Measurements from ENCODE around the gene CENPT.
A peak's percentile ranks its signal among the peaks of the same experiment; 100 is the strongest.

CENPT gene

DNA sequence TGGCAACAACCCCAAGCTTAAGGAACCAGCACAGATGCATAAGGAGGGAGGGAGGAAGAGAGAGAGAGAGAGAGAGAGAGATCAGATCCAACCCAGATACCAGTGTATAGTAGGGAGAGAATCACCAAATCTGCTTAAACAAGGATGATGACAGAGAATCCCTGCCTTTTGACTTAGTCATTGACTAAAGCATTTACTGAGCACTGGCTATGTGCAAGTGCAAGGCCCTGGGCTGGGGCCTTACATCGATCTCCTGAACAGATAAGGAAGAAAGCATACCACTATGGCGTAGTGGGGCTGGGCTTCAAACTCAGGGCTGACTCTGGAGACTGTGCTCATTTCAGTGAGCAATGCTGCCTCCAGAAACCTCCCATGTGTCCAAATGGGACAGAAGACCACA is 25.0 kb downstream of the CENPT start:
- peak; percentile 36 for FAIRE-seq
- no peak for DNase-seq (ENCODE audit: insufficient read length, low spot score)

DNA sequence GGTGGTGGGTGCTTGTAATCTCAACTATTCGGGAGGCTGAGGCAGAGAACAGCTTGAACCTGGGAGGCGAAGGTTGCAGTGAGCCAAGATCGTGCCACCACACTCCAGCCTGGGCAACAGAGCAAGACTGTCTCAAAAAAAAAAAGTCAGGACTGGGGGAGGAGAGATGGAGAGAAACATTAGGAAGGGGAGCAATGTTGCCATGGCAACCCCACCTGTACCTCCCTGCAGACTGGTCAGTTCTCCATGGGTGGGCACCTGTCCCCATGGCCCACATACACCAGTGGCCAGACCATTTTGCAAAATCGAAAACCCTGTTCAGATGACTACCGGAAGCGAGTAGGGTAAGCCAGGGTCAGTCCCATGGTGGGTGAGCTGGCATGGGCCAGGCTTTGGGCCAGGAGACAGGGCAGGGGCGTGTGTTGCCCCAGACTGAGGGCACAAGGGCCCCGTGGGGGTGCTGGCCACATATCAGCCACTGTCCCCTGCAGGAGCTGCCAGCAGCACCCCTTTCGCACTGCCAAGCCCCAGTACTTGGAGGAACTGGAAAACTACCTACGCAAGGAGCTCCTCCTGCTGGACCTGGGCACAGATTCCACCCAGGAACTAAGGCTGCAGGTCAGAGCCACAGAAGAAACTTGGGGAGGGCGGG is 26.8 kb downstream of the CENPT start:
- no peak for FAIRE-seq
- no peak for DNase-seq (ENCODE audit: insufficient read length, low spot score)

DNA sequence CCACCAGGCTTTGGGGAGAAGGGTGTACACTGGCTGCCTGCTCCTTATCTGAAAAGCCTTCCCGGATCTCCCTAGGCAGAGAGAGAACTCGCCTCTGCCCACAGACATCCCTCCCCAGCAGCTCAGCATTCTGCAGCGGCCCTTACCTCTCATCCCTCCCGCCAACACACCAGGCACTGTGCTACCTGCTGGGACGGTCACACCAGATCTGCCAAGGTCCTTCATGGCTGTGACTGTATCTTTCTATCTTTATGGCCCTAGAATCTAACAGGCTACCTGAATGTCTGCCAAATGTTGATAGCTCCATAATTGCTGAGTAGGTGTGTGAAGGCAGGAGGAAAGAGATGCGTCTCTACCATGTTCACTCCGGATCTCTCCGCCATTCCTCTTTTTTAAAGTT is 32.9 kb downstream of the CENPT start:
- DNase-seq (ENCODE audit: insufficient read length, low spot score) (no peak), FAIRE-seq (no peak)

DNA sequence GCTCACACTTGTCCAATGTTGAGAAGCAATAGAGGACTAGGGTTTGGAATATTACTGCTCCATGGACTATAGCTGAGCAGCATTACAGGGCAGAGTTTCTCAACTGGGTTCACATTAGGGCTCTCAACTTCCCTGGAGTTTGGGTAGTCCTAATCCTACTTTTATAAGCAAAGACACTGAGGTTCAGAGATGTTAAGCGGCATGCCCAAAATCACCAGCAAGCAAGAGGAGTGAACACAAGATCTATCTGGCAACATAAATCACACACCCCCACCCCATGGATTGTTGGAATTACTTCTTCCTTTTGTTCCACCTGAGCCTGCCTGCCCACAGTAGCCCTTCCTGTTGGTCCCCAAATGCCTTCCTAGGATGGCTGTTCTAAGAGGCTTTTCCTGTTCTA is 35.6 kb downstream of the CENPT start:
- FAIRE-seq (peak; percentile 72), DNase-seq (ENCODE audit: insufficient read length, low spot score) (no peak)

DNA sequence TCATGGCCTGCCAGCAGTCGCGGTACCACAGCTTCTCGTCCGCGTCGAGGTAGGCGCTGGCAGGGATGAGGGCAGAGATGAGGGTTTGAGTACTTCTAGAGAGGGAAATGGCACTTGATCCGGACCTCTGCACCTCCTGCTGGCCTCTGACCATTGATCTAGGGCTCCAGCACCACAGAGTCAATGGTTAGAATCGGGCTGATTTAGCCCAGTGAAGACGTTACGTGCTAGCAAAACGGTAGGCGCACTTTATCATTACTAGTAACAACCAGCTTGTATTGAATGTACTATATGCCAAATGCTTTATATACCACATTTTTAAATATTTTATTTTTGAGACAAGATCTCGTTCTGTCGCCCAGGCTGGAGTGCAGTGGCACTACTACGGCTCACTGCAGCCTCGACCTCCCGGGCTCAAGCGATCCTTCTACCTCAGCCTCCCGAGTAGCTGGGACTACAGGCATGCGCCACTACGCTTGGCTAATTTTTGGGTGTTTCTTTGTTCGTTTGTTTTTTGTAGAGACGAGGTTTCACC is 40.3 kb downstream of the CENPT start:
- FAIRE-seq: peak; percentile 4
- no peak for DNase-seq (ENCODE audit: insufficient read length, low spot score)

DNA sequence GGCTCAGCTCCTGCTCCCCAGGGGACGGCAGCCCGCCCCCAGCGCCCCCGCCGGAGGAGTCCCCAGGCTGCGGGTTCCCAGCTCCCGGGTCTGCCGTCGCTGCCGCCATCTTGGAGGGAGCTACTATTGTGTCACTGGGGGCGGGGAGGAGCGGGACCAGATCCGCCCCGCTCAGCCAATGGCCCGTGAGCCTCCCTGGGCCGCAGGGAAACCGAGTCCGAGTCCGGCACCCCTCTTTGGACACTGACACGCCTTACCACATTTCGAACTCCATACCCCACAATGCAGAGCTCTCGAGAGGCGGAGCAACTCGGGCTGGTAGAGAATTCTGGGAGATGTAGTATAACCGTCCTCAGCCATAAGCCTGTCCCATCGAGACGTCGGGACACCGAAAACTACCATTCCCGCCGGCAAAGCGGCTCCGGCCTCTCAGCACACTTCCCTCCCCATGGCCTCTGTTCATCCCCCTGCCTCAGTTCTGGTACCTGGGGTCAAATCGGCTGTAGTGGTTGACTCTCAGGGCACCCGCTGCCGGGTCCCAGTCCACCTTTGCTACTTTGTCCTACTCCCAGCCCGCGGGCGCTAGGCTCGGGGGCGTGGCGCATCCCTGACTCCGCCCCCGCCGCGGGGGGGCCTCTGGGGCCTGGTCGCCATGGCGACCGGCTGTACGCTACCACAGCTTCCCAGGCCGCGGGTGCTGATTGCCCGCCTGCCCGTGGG is 40.9 kb downstream of the CENPT start, which contains the start of the genes RANBP10 and TSNAXIP1:
Gene RANBP10, minus strand, starts transcription at position 133 of the 720 bp plus-strand sequence. Its CDS starts 24 bp downstream, at position 109.
Gene TSNAXIP1, plus strand, starts transcription at position 462 of the 720 bp plus-strand sequence. CDS start 261 bp downstream, outside the sequence.
- peak; percentile 98 for DNase-seq (ENCODE audit: insufficient read length, low spot score)

DNA sequence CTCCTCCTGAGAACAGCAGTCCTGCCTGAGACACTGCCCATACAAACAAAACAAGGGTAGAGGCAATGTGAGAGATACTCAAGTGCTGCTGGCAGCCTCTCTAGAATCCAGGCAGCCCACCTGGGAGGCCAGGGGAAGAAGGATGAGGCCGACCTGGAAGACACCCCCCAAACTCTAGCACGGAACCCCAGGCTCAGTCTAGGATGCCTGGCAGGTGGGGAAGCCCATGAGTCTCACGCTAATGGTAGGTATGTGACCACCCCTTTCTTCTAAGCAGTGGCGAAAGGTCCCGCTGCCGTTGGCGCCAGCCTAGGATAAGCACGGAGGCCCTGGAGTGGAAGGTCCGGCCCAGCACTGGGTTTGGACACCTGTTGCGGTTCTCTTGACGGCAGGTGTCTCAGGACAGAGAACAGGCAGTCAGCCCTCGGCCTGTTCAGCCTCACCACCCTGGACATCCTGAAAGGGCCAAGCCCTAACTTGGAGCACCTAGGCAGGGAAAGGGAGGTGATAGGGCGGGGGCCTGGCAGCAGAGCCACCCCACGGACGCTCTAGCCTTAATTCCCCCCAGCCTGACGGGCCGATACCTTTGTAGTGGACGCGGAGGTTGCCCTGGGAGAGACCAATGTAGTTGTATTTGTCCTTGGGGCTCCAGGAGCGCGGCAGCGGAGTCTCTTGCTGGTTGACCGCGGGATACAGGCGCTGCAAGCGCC is 41.6 kb downstream of the CENPT start:
- FAIRE-seq (no peak), DNase-seq (ENCODE audit: insufficient read length, low spot score) (no peak)

More for the DNA sequence above, 40.9 kb downstream of the CENPT start, which contains the start of the genes RANBP10 and TSNAXIP1:
- peak; percentile 95 for FAIRE-seq

DNA sequence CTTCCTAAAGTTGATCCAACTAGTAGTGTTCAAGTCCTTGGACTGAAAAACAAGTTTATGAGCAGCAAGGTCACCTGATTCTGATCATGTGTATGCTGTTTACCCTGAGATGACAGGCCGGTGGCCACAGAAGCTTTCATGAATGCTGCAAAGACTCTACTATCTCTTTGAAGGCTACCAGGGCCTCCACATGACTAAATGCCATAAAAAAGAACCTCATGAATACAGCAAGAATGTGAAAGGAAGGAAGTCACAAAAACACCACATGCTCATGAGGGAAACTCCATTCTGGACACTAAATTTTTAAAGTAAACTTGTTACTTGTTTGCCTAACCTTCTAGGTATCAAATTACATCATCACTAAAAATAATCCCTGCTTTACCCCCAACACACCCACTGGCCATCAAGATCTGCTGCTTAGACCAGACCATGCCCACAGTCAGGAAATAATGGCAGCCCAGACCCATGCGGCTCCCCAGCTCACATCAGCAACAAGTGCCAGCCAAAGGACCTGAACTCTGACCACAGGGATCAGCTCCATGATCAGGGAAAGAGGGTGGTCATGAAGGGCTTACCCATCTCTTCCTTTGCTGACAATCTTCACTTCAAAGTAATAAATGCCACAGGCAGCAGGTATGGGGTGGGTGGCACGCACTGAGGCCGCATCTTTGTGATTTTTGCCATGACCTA is 42.5 kb downstream of the CENPT start:
- FAIRE-seq: no peak
- DNase-seq (ENCODE audit: insufficient read length, low spot score): no peak

DNA sequence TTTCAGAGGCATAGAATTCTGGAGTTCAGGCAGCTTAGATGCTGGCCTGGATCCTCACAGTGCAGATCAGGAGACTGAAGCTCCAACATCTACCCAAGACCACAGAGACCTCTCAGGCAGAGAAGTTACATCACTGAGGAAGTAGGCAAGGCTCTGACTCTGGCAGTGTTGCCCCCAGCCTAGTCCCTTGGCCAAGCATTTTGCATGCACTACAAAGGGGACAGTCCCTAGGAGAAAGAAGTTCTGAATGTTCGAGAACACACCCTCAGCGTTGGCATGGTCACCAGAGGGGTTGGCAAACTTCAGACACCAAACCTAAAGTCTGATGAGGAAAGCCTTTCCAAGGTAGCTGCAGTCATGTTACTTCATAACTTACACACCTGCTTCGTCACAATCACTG is 43.6 kb downstream of the CENPT start:
- FAIRE-seq (no peak), DNase-seq (ENCODE audit: insufficient read length, low spot score) (no peak)

DNA sequence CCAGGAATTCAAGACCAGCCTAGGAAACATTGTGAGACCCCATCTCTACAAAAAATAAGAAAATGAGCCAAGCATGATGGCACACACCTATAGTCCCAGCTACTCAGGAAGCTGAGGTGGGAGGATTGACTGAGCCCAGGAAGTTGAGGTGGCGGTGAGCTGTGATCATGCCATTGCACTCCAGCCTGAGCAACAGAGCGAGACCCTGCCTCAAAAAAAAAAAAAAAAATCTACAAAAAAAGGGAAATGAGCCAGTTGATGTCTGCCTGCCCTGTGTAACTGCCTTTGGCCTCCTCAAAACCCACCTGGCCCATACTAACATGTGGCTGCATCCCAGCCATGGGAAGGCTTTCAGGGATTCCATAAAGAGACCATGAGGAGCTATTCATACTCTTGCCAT is 45.6 kb downstream of the CENPT start:
- DNase-seq (ENCODE audit: insufficient read length, low spot score) (no peak), FAIRE-seq (no peak)

DNA sequence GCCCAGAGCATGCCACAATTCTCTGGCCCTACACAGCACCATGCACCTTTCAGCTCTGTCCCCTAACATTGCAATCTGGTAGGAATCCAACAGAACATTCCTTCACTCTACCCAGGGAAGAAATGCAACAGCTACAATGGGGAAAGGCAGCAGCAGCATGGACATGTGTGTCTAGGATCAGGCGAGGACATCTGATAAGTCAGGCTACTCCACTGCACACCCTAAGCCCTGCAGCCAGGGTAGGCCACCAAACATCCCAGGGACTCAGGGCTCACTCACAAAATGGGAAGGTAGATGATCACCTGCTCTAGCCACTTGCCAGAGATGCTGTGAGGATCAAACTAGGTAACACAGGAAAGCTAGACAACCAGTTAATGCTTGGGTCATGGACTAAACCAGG is 46.3 kb downstream of the CENPT start:
- DNase-seq (ENCODE audit: insufficient read length, low spot score): no peak
- FAIRE-seq: no peak

DNA sequence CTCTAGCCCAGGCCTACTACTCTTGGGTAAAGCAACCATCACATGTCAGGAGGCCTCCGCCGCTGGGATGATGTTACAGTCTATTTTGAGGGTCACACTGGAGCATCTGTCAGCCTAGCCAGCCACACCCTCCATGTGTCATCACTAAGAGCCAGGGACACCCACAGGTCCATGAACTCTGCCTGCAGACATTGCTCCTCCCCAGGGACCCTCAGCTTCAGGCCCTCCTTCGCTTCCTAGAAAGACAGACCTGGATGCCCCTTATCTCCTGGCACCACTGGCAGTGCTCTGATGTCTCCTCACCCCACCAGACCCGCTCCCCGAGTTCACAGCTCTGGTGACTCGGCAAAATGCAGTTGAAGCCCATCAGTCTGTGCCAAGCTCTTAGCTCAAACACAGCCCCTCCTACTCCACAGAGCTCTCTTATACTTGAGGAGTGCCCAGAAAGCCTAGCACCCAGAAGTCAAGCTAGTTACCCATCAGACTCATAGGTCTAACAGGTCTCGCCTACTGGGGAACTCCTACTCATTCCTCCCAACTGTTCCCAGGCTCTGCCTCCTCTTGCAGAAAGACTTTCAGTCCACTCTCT is 47.1 kb downstream of the CENPT start:
- FAIRE-seq (no peak), DNase-seq (ENCODE audit: insufficient read length, low spot score) (no peak)

DNA sequence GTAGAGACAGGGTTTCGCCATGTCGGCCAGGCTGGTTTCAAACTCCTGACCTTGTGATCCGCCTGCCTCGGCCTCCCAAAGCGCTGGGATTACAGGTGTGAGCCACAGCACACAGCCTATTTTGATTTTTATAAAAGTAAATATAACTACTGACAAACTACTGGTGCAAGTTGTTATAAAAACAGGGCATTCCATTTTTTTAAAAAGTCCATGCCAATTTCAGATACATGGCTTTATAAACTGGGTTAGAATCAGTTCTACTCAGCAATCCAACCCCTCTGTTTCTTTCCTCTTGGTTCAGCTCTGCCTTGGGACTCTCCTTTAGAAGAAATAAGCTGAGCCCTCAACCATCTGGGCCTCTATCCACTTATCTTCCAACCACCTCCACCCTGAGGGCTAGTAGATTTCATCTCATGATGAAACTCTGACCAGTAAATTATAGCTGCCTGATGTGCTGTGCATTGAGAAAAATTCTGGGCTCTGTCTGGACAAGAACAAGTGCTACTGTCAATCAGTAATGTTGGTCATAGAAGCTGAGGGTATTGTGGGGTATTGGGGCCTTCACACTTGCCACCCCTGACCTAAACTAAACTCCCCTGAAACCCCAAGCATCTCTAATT is 51.3 kb downstream of the CENPT start:
- FAIRE-seq (no peak), DNase-seq (ENCODE audit: insufficient read length, low spot score) (no peak)

DNA sequence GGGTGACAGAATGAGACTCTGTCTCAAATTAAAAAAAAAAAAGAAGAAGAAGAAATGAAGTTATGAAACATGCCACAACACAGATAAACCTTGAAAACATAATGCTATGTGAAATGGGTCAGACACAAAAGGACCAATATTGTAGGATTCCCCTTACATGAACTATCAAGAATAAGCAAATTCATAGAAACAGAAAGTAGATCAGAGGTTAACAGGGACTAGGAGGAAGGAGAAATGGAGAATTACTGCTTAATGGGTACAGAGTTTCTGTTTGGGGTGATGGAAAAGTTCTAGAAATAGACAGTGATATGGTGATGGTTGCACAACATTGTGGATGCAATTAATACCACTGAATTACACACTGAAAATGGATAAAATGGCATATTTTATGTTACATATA is 57.4 kb downstream of the CENPT start:
- no peak for FAIRE-seq

DNA sequence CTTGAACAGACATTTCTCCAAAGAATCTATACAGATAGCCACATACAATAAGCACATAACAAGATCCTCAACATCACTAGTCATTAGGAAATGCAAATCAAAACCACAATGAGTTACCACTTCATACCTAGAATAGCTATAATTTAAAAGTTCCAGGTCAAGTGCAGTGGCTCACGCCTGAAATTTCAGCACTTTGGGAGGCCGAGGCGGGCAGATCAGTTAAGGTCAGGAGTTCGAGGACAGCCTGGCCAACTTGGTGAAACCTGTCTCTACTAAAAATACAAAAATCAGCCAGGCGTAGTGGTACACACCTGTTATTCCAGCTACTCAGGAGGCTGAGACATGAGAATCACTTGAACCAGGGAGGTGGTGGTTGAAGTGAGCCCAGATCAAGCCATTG is 61.0 kb downstream of the CENPT start:
- FAIRE-seq (no peak), DNase-seq (ENCODE audit: insufficient read length, low spot score) (no peak)

More for the DNA sequence above, 57.4 kb downstream of the CENPT start:
- DNase-seq (ENCODE audit: insufficient read length, low spot score): no peak

DNA sequence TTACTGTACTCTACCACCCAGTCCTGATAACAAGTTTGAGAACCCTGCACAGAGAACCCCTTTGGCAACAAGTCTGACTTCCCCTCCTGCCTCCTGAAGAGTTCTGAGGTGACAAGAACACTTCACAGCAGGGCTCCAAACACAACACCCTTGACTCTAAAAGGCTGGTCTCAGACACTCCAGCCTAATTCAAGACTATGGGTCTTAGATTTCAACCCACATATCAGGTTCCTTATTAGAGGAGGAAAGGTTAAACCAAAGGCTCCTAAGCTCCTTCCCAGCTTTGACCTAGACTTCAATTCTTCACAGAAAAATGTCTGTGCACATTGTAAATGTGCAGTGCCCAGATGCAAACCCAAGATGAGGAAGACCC is 64.2 kb downstream of the CENPT start:
- DNase-seq (ENCODE audit: insufficient read length, low spot score): no peak
- FAIRE-seq: no peak

DNA sequence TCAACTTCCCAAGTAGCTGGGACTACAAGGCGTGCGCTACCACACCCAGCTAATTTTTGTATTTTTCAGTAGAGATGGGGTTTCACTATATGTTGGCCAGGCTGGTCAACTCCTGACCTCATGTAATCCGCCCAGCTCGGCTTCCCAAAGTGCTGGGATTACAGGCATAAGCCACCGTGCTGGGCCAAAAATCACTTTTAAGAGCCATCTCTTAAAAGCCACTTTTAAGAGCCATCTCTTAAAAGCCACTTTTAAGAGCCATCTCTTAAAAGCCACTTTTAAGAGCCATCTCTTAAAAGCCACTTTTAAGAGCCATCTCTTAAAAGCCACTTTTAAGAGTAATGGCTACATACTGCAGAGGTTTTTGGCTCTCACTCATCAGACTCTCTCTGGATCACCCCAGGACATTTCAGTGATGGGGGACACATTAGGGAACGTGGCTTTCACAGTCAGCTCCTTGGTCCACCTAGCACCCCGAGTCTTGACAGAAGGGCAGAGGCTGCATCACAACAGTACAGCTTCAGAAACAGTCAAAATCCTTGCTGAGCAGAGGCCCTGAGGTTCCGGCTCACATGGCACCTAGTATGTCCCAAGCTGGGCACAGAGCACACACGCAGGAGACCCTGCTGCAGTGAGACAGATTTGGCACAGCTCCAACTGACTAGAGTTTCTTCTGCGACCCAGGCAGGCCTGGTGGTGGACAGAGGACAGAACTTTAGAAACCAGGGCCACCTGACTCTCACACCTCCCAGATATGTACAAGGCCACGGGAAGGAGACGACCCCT is 64.7 kb downstream of the CENPT start:
- DNase-seq (ENCODE audit: insufficient read length, low spot score) (no peak), FAIRE-seq (no peak)

DNA sequence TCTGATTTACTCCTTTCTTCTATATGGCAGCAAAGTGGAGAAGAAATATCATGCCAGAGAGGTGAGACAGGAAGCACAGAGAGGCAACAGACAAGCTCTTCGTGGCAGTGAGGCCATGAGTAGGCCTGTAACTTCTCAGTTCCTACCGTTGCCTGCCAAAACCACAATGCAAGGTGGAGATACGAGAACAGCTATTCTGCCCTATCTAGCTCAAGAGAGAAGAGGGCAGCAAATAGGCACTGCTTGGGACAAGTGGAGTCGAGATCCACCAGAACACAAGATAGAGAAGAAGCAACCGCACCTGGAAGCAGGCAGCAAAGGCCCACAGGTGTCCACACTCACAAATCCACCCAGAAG is 66.0 kb downstream of the CENPT start:
- DNase-seq (ENCODE audit: insufficient read length, low spot score): no peak
- no peak for FAIRE-seq

DNA sequence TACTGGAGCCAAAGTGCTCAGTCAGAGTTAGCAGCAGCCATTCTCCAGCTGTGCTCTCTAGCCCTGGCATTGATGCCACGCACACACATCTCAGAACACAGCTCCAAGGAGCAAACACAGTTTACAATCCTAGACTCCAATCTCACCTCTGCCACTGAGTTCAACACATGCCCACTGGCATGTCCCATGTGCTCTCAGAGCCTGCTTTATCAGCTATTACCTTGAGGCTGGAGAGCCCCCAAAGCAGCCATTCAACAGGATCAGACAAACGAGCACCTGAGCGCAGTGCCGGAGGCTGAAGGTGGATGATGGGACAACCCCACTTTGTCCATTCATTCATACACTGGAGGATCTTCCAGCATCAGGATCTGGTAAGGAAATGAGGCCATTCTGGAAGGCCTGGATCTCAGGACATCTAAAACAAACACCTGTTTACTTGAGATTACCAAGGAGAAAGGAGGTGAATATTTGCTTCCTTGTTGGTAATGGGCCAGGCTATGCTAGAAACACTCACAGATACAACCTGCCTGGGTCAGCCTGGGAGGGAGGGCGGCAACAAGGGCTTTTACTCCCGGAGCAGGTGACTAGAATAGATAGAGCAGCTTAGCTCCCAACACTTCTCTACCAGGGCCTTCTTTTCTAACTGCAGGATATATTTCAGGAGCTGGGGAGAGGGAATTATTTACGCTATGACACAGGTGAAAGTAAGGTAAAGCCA is 66.5 kb downstream of the CENPT start:
- FAIRE-seq: no peak

More for the DNA sequence above, 66.5 kb downstream of the CENPT start:
- no peak for DNase-seq (ENCODE audit: insufficient read length, low spot score)
